Measurements from ENCODE around the gene ASPM. TPM values are rescaled to one million over a fixed set of nuclear protein-coding genes. Genes with fewer than 3 reads are reported as not detected.

Gene ASPM
- total and polyA plus RNA-seq, 2 of the 4 experiments (the other 2 are of a cell fraction): 7.1 to 27.8 TPM

DNA sequence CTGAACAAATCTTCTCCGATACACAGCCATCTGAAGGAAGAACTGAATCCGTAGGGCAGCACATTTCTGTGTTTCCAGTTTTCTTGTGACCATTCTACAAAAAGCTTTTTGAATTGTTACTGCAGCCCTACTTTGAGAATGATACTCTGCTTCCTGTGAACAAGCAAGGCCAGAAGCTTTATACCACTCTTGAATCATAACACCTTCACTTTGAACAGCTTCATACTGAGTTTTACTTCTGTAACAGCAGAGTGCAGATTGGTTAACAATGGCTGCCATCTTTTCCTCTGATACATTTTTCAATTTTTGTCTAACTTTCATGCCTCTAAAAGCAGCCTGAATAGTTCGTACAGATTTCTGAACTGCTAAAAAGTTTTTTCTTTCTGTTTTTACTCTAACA, 45.8 kb downstream of the ASPM start:
- Histone ChIP-seq H3K56ac (ENCODE audit: extremely low read depth, insufficient read depth, low read length) (no peak overlapping the region), H3K4me2 (ENCODE audit: low read depth, low read length) (no peak overlapping the region), H2AK9ac (replicated peaks; ENCODE audit: low read depth, low read length, poor library complexity) (no peak overlapping the region), H3K36me3 (ENCODE audit: control insufficient read depth, insufficient read depth, low read length) (no peaks in the 10 kb centered on the region), H4K8ac (ENCODE audit: low read depth in 2 of 2, low read length in 2 of 2) (peak overlapping the region in 1 of 2 experiments; percentile 22; a peak in 2 of 4 replicates), H2BK5ac (ENCODE audit: low read depth, low read length, poor library complexity, severe bottlenecking) (no peak overlapping the region), H4K91ac (ENCODE audit: insufficient read depth, low read depth, low read length) (no peak overlapping the region), H3K4me3 (ENCODE audit: insufficient read depth, low read depth, low read length) (no peak overlapping the region), H2BK15ac (ENCODE audit: low read depth, low read length) (no peak overlapping the region), H2AFZ (replicated peaks; ENCODE audit: low read length, poor library complexity) (no peak overlapping the region), H3K9me3 (ENCODE audit: control insufficient read depth, insufficient read depth, low read length) (no peaks in the 10 kb centered on the region), H3K23ac (ENCODE audit: low read depth, low read length) (no peak overlapping the region), H3K27ac (ENCODE audit: insufficient read depth, low read length) (no peak overlapping the region), H3K9me1 (ENCODE audit: insufficient read depth, low read length) (no peaks in the 10 kb centered on the region), H3K14ac (replicated peaks; ENCODE audit: low read depth, low read length) (no peak overlapping the region), H2AK5ac (ENCODE audit: low read depth, low read length) (no peak overlapping the region), H3K18ac (ENCODE audit: low read depth, low read length) (no peak overlapping the region), H4K20me1 (ENCODE audit: insufficient read depth, low read length) (no peaks in the 10 kb centered on the region), H3K4ac (ENCODE audit: low read depth, low read length) (no peak overlapping the region), H4K5ac (ENCODE audit: low read depth, low read length) (peak overlapping the region; percentile 16; the same call in 1 of the 2 replicates), H3K79me1 (ENCODE audit: low read depth in 1 of 2, low read length in 2 of 2) (peaks cover 0 to 4% of the 10 kb centered on the region in 2 experiments; a peak in 1 of 4 replicates), H3K27me3 (ENCODE audit: control insufficient read depth, insufficient read depth, low read length) (no peaks in the 10 kb centered on the region), H3K9ac (ENCODE audit: low read depth, low read length) (no peak overlapping the region), H2BK20ac (ENCODE audit: low read depth, low read length) (no peak overlapping the region), H2BK120ac (ENCODE audit: low read depth, low read length) (no peak overlapping the region), H3K4me1 (ENCODE audit: control insufficient read depth, insufficient read depth, low read length) (0 out of 2 replicates have a peak, but pooled peaks cover 1% of the 10 kb centered on the region)
- intact Hi-C loops (cut with micrococcal nuclease) (no loop called here), dilution Hi-C loops (cut with HindIII; ENCODE audit: low sequenced_read_pairs, unreplicated experiment) (no loop called here), in situ Hi-C loops (cut with MboI; ENCODE audit: low sequenced_read_pairs) (no loop called here)
- CTCF ChIA-PET: no interaction called here
- TF ChIP-seq, protein P1, sequence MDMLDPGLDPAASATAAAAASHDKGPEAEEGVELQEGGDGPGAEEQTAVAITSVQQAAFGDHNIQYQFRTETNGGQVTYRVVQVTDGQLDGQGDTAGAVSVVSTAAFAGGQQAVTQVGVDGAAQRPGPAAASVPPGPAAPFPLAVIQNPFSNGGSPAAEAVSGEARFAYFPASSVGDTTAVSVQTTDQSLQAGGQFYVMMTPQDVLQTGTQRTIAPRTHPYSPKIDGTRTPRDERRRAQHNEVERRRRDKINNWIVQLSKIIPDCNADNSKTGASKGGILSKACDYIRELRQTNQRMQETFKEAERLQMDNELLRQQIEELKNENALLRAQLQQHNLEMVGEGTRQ (IDR thresholded peaks at IDR 0.05; ENCODE audit: low read depth, low read length): no peak
- no peak for TF ChIP-seq RFX5 (IDR thresholded peaks at IDR 0.05; ENCODE audit: low read depth, low read length)
- POLR2A ChIA-PET (ENCODE audit: unreplicated experiment): no interaction called here
- DNase-seq: no peak
- 100% methylated on average over 2 of the region's 3 CpGs; no CpG with 5 or more reads in 1 of the 2 experiments for WGBS, 2 experiments (ENCODE audit: extremely low coverage in 2 of 2, insufficient read length in 1 of 2)
- no peak for ATAC-seq (ENCODE audit: low read depth)
- BruUV-seq (replicated peaks): no TSS peak

Data from IMR-90 (cell line).